Common myeloid progenitor, CD34-positive (primary cell): ENCODE data around the gene CYRIA.

Source experiments
- CTCF ChIA-PET: fragments of 350-600 bp; sonication (Branson Sonifier 250); formaldehyde crosslinking; loops from one replicate; lab custom pipeline; 2021; ENCODE audit warnings: antibody characterized with exemption; lab: Charles Lee
- POLR2A ChIA-PET: fragments of 350-600 bp; sonication (Branson Sonifier 250); formaldehyde crosslinking; loops from one replicate; lab custom pipeline; 2021; ENCODE audit warnings: antibody characterized with exemption; lab: Charles Lee
- DNase-seq, 3 donors: peaks; one replicate each; pipeline versions ENCODE4 v3.0.0 to v3.0.0-alpha.2; 2013
- H3K27ac ChIP-seq, 2 experiments: 1 replicate in 1 of 2; 2 replicates in 1 of 2; pipeline ENCODE4 v1.7.0; 2013; ENCODE audit warnings: inconsistent platforms in 2 of 2, low read length in 2 of 2, mild to moderate bottlenecking in 2 of 2, low read depth in 1 of 2, moderate library complexity in 1 of 2; ENCODE audit not compliant: severe bottlenecking in 2 of 2, insufficient read depth in 1 of 2, poor library complexity in 1 of 2
- H3K27me3 ChIP-seq, 5 experiments: replicated peaks in 2 of 5; 1 replicate in 3 of 5; 2 replicates in 2 of 5; pipeline versions ENCODE4 v1.6.1 to v1.7.0; 2013; ENCODE audit warnings: low read length in 4 of 5, mild to moderate bottlenecking in 2 of 5, moderate library complexity in 2 of 5, inconsistent platforms in 1 of 5; ENCODE audit not compliant: insufficient read depth in 5 of 5, control insufficient read depth in 4 of 5
- H3K36me3 ChIP-seq, 4 experiments: 1 replicate in 2 of 4; 2 replicates in 2 of 4; pipeline versions ENCODE4 v1.6.1 to v1.7.0; 2013; ENCODE audit warnings: low read length in 3 of 4, control low read depth in 1 of 4, mild to moderate bottlenecking in 1 of 4; ENCODE audit not compliant: control insufficient read depth in 4 of 4, insufficient read depth in 4 of 4
- H3K4me1 ChIP-seq, 4 experiments: 1 replicate in 3 of 4; 2 replicates in 1 of 4; pipeline versions ENCODE4 v1.6.1 to v1.7.1; 2013; ENCODE audit warnings: low read length in 3 of 4, mild to moderate bottlenecking in 3 of 4, control low read depth in 1 of 4, inconsistent platforms in 1 of 4, moderate library complexity in 1 of 4; ENCODE audit not compliant: control insufficient read depth in 4 of 4, insufficient read depth in 4 of 4; ENCODE audit errors: control extremely low read depth in 1 of 4
- H3K4me3 ChIP-seq, 7 experiments: 1 replicate in 4 of 7; 2 replicates in 3 of 7; pipeline versions ENCODE4 v1.5.1 to v1.7.0; 2013; ENCODE audit warnings: mild to moderate bottlenecking in 7 of 7, low read length in 6 of 7, moderate library complexity in 6 of 7, inconsistent platforms in 2 of 7, low read depth in 2 of 7, control low read depth in 1 of 7; ENCODE audit not compliant: insufficient read depth in 4 of 7, control insufficient read depth in 1 of 7; ENCODE audit errors: extremely low read depth in 1 of 7
- H3K9me3 ChIP-seq, 5 experiments: 1 replicate in 4 of 5; 2 replicates in 1 of 5; pipeline versions ENCODE4 v1.6.1 to v1.7.1; 2013; ENCODE audit warnings: low read length in 4 of 5, mild to moderate bottlenecking in 2 of 5, inconsistent platforms in 1 of 5, low read depth in 1 of 5, moderate library complexity in 1 of 5; ENCODE audit not compliant: control insufficient read depth in 4 of 5, insufficient read depth in 2 of 5; ENCODE audit errors: control extremely low read depth in 1 of 5
- WGBS: methylation state at CpG from one replicate; pipeline ENCODE4 v1.1.5; 2013; ENCODE audit not compliant: insufficient coverage; 5-methylcytosine and 5-hydroxymethylcytosine counted together

Gene CYRIA

DNA sequence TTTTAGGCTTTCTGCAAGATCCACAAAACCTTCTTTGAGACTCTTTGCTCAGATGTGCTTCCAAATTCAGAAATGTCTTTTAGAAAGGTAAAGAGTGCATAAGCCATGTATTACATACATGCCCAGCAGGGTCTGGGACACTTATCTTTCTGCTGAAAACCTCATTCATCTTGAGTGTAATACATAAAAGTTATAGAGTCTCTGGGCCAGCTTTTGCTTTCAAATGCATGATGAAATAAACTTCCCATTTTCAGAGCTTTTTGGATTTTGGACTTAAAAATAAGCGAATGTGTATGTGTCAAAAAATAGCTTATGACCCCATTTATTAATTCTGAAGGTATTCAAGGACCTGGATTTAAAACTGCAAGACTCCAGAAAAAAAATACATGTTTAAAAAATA lies 8.0 kb downstream of the CYRIA start:
- H3K27me3 ChIP-seq, result no peaks in the 10 kb centered on the region
- H3K4me1 ChIP-seq, result peaks cover 6 to 57% (median 15%) of the 10 kb centered on the region in 4 experiments
- no peak overlapping the region for H3K27ac ChIP-seq
- H3K36me3 ChIP-seq, result no peaks in the 10 kb centered on the region
- ChIA-PET POLR2A (no interaction called here), CTCF (interaction anchor here (1.2 kb wide), 1 partner anchor 24 kb away, joined by 3 read pairs; no protein-coding TSS in a partner anchor)
- WGBS, result no CpG with 5 or more reads among the region's 1 CpG
- no peak for DNase-seq
- H3K9me3 ChIP-seq, result no peaks in the 10 kb centered on the region
- no peak overlapping the region for H3K4me3 ChIP-seq

DNA sequence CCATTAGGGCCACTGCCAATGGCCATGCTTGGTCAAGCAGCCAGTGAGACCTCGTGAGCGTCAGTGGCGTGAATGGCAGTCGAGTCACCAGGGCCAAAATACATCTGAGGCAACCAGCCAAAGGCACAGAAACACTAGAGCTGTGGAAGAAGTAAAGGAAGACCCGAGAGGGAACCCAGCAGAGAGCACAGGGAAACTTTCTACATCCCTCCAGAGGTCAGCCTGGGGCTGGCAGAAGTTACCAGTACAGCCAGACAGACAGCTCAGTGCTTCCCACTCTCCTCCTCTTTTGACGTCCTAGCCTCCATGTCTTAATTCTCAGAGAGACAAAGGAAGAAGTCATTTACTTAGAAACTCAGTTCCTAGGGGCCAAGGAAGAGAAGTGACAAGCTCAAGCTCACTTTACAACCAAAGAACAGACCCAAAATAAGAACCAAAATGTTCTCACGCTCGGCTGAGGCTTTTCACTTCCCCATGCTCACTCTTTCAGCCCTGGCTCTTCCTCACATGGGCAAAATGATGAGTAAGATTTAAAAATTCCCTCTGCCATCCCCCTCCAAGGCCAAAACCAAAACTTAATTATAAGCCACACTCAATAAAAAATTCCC lies 8.7 kb downstream of the CYRIA start:
- CTCF ChIA-PET, result interaction anchor here (1.1 to 1.5 kb wide), 3 partner anchors 23 to 35 kb away, joined by 3 to 4 read pairs (median 3); no protein-coding TSS in a partner anchor

DNA sequence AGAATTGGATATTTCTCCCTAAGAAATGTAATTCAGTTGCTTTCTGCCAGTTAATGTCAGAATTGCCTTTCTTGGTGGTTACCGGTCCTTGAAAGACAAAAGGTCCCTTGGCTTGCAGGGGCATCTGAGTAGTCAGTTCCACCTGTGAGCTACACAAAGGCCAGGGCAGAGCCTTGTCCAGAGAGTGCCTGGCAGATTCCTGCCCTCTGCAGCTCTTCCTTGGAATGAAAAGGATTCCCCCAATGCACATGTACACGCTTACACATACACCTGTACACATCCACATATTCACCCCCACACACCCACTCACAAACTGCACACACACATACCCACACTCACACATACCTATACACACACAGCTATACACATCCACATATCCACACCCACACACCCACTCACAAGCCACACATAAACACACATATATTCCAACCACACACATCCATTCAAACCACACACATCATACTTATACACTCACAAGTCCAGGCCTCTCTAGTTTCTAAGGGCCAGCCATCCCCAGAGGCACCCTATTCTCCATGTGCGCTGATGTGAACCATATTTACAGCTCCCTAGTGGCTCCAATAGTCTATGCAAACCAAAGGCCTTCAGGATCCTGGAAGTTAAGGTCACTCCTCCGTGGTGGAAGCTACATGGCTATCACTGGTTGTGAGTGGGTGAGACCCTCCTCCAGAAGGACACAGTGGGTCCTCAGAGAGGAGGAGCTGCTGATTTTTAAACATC lies 9.6 kb downstream of the CYRIA start:
- ChIA-PET POLR2A (no interaction called here), CTCF (interaction anchor here (0.6 to 1.5 kb wide), 3 partner anchors 26 to 34 kb away, joined by 3 to 4 read pairs (median 3); no protein-coding TSS in a partner anchor)
- Histone ChIP-seq H3K4me3 (no peak overlapping the region), H3K4me1 (peaks cover 6 to 57% (median 15%) of the 10 kb centered on the region in 4 experiments), H3K36me3 (no peaks in the 10 kb centered on the region), H3K27ac (no peak overlapping the region), H3K9me3 (no peaks in the 10 kb centered on the region), H3K27me3 (no peaks in the 10 kb centered on the region)
- WGBS, result 100% methylated on average over 4 of the region's 4 CpGs
- no peak for DNase-seq

More for the DNA sequence above, 8.7 kb downstream of the CYRIA start:
- H3K4me3 ChIP-seq, result no peak overlapping the region
- no peak overlapping the region for H3K27ac ChIP-seq
- peaks cover 6 to 57% (median 15%) of the 10 kb centered on the region in 4 experiments for H3K4me1 ChIP-seq
- H3K9me3 ChIP-seq, result no peaks in the 10 kb centered on the region
- no peaks in the 10 kb centered on the region for H3K36me3 ChIP-seq
- H3K27me3 ChIP-seq, result no peaks in the 10 kb centered on the region
- DNase-seq, result peak in 2 of 3 donors; percentile 51 to 56
- POLR2A ChIA-PET, result no interaction called here
- 93% methylated on average over 7 of the region's 8 CpGs for WGBS

DNA sequence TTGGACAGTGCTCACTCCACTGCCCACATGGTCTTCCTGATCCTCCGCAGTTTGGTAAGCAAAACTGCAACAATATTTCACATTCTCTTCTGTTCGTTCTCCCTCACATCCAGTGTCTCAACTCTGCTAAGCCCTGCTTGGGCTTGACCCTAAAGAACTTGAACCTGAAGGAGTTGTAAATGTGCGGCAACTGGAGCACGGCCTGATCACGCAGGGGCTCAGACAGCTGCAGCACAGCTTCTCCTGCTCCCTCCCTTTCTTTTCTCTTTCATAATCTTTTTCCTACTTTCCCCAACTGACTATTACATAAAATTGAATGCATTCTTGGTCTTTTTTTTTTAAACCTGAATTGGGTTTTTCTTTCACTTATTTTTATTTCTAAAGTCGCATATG lies 10.2 kb downstream of the CYRIA start:
- 100% methylated on average over 3 of the region's 6 CpGs for WGBS
- ChIA-PET CTCF (interaction anchor here (1.3 to 1.5 kb wide), 2 partner anchors 33 to 47 kb away, joined by 3 read pairs; no protein-coding TSS in a partner anchor), POLR2A (no interaction called here)
- Histone ChIP-seq H3K36me3 (no peaks in the 10 kb centered on the region), H3K27ac (no peak overlapping the region), H3K4me3 (no peak overlapping the region), H3K27me3 (no peaks in the 10 kb centered on the region), H3K9me3 (no peaks in the 10 kb centered on the region), H3K4me1 (peaks cover 6 to 60% (median 15%) of the 10 kb centered on the region in 4 experiments)
- DNase-seq, result no peak

DNA sequence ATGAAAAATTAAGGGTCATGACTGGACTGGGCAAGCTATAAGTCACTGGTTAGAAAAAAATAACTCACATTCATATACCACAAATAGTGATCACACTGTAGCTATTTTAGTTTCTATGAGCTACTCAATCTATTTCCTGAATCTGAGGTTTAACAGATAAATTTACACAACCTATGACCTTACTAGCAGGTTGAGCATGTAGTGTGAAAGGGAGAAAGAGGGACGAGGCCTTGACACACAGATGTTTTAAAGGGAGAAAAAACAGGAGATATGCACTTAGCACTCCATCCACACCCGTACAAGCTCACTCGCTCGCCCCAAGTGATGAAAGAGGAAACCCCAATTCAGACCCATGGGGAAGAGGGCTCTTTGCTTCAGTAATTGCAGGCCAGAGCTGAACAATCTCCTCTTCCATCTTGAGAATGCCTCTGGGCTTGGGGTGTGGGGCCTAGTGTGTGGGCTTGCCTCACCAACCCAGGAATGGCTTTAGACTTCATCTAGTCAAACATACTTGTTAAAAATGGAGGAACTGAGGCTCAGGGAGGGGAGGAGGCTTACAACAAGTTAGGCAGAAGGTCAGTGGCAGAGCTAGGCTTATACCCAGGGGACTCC lies 10.7 kb downstream of the CYRIA start:
- no CpG with 5 or more reads among the region's 4 CpGs for WGBS
- Histone ChIP-seq H3K27ac (no peak overlapping the region), H3K4me1 (peaks cover 6 to 60% (median 15%) of the 10 kb centered on the region in 4 experiments), H3K4me3 (no peak overlapping the region), H3K27me3 (no peaks in the 10 kb centered on the region), H3K36me3 (no peaks in the 10 kb centered on the region), H3K9me3 (no peaks in the 10 kb centered on the region)
- ChIA-PET POLR2A (no interaction called here), CTCF (interaction anchor here (0.7 to 1.5 kb wide), 4 partner anchors 11 to 46 kb away, joined by 3 to 4 read pairs (median 3); no protein-coding TSS in a partner anchor)
- DNase-seq, result peak in 1 of 3 donors; percentile 20

DNA sequence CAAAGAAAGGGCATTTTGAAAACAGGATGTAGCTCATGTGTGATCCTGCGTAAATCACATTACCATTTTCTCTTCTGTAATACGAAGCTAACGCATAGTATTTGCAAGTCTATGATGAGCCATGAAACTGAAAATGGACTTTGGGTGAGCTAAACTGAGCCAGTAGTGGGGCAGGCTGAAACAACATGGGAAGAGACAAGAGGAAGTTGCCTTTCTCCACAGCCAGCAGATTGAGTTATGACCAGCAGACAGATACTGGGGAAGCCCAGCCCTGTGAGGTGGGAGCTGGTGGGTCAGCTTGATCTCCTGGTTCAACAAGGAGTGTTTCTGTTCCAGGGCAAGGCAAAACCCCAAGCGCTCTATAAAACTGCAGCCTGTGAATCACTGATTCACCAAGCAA lies 11.8 kb downstream of the CYRIA start:
- peak in 1 of 3 donors; percentile 30 for DNase-seq
- Histone ChIP-seq H3K4me1 (peaks cover 6 to 60% (median 15%) of the 10 kb centered on the region in 4 experiments), H3K27ac (no peak overlapping the region), H3K27me3 (no peaks in the 10 kb centered on the region), H3K4me3 (no peak overlapping the region), H3K36me3 (no peaks in the 10 kb centered on the region), H3K9me3 (no peaks in the 10 kb centered on the region)
- 98% methylated on average over 4 of the region's 4 CpGs for WGBS
- POLR2A ChIA-PET, result no interaction called here
- CTCF ChIA-PET, result interaction anchor here (1.1 to 1.7 kb wide), 5 partner anchors 10 to 45 kb away, joined by 3 to 4 read pairs (median 4); no protein-coding TSS in a partner anchor
